ENCODE data around the gene KAT5. TPM values are rescaled to one million over a fixed set of nuclear protein-coding genes. Genes with fewer than 3 reads are reported as not detected.

Gene KAT5
- total RNA-seq, 1 donor from 2014 or later, result 21.0 TPM

GRCh38 chr11:65700399-65700798, 11.7 kb upstream of the KAT5 start:
- no peaks in the 10 kb centered on the region for H3K36me3 ChIP-seq
- H3K9me3 Mint-ChIP-seq, result peaks cover 7% of the 10 kb centered on the region
- H3K27me3 ChIP-seq, result peaks cover 33% of the 10 kb centered on the region
- no peak overlapping the region for H3K27ac Mint-ChIP-seq
- H2AFZ ChIP-seq (replicated peaks), result no peak overlapping the region
- no peak overlapping the region for H3K4me3 ChIP-seq
- no peak overlapping the region for H3K4me2 ChIP-seq
- no peak for DNase-seq (ENCODE audit: low spot score)
- no peaks in the 10 kb centered on the region for H3K36me3 Mint-ChIP-seq
- no peak overlapping the region for H3K4me3 Mint-ChIP-seq
- H3K4me1 ChIP-seq, result no peaks in the 10 kb centered on the region
- no peak for TF ChIP-seq EZH2phosphoT487 (IDR thresholded peaks at IDR 0.05)
- TF ChIP-seq EZH2 (IDR thresholded peaks at IDR 0.05), result no peak
- TF ChIP-seq, protein P1, sequence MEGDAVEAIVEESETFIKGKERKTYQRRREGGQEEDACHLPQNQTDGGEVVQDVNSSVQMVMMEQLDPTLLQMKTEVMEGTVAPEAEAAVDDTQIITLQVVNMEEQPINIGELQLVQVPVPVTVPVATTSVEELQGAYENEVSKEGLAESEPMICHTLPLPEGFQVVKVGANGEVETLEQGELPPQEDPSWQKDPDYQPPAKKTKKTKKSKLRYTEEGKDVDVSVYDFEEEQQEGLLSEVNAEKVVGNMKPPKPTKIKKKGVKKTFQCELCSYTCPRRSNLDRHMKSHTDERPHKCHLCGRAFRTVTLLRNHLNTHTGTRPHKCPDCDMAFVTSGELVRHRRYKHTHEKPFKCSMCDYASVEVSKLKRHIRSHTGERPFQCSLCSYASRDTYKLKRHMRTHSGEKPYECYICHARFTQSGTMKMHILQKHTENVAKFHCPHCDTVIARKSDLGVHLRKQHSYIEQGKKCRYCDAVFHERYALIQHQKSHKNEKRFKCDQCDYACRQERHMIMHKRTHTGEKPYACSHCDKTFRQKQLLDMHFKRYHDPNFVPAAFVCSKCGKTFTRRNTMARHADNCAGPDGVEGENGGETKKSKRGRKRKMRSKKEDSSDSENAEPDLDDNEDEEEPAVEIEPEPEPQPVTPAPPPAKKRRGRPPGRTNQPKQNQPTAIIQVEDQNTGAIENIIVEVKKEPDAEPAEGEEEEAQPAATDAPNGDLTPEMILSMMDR (IDR thresholded peaks at IDR 0.05), result no peak
- H3K27me3 Mint-ChIP-seq (ENCODE audit: insufficient read depth, low read depth), result peaks cover 16% of the 10 kb centered on the region
- no peaks in the 10 kb centered on the region for H3F3A ChIP-seq (ENCODE audit: low read depth)
- no peaks in the 10 kb centered on the region for H3K4me1 Mint-ChIP-seq
- no peak overlapping the region for H3K9ac ChIP-seq
- H3K79me2 ChIP-seq (ENCODE audit: low read depth), result no peaks in the 10 kb centered on the region
- H3K9me3 ChIP-seq (ENCODE audit: low read depth), result no peaks in the 10 kb centered on the region
- H3K27ac ChIP-seq, result no peak overlapping the region
- H4K20me1 ChIP-seq (ENCODE audit: low read depth), result no peaks in the 10 kb centered on the region

- Histone ChIP-seq H3K9ac (no peak overlapping the region), H3K79me2 (ENCODE audit: low read depth) (no peaks in the 10 kb centered on the region), H3K4me3 (no peak overlapping the region), H4K20me1 (ENCODE audit: low read depth) (no peaks in the 10 kb centered on the region), H3K36me3 (no peaks in the 10 kb centered on the region), H3K4me2 (no peak overlapping the region), H3F3A (ENCODE audit: low read depth) (no peaks in the 10 kb centered on the region), H3K4me1 (no peaks in the 10 kb centered on the region), H3K9me3 (ENCODE audit: low read depth) (no peaks in the 10 kb centered on the region), H3K27me3 (peaks cover 41% of the 10 kb centered on the region), H3K27ac (no peak overlapping the region), H2AFZ (replicated peaks) (no peak overlapping the region)
- Mint-ChIP-seq H3K36me3 (no peaks in the 10 kb centered on the region), H3K9me3 (peaks cover 7% of the 10 kb centered on the region), H3K27ac (no peak overlapping the region), H3K4me1 (no peaks in the 10 kb centered on the region), H3K27me3 (ENCODE audit: insufficient read depth, low read depth) (peaks cover 17% of the 10 kb centered on the region), H3K4me3 (no peak overlapping the region)
- DNase-seq (ENCODE audit: low spot score), result no peak
- TF ChIP-seq EZH2 (IDR thresholded peaks at IDR 0.05), result no peak
- TF ChIP-seq, protein P1 (IDR thresholded peaks at IDR 0.05), result no peak
- no peak for TF ChIP-seq EZH2phosphoT487 (IDR thresholded peaks at IDR 0.05)
Observed at GRCh38 chr11:65701686-65702085, 10.4 kb upstream of the KAT5 start.

DNA sequence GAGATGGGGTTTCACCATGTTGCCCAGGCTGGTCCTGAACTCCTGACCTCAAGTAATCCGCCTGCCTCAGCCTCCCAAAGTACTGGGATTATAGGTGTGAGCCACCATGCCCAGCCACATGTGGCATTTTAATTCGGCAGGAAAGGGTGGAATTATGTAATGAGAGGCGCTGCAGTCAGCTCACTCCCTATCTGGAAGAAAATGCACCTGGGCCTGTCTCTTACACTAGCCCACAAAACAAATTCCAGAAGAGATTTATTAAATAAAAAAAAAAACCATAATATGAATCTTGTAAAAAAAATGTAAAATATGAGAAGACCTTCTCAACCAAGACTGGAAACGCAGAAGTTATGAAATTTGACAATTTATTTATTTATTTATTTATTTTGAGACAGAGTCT, 8.2 kb upstream of the KAT5 start:
- TF ChIP-seq EZH2 (IDR thresholded peaks at IDR 0.05) (no peak), EZH2phosphoT487 (IDR thresholded peaks at IDR 0.05) (no peak)
- TF ChIP-seq, protein P1 (IDR thresholded peaks at IDR 0.05), result no peak
- H2AFZ ChIP-seq (replicated peaks), result no peak overlapping the region
- H3K9me3 ChIP-seq (ENCODE audit: low read depth), result no peaks in the 10 kb centered on the region
- Mint-ChIP-seq H3K36me3 (no peaks in the 10 kb centered on the region), H3K4me3 (no peak overlapping the region), H3K9me3 (peaks cover 10% of the 10 kb centered on the region), H3K4me1 (no peaks in the 10 kb centered on the region), H3K27ac (no peak overlapping the region), H3K27me3 (ENCODE audit: insufficient read depth, low read depth) (peaks cover 19% of the 10 kb centered on the region)
- no peaks in the 10 kb centered on the region for H3K79me2 ChIP-seq (ENCODE audit: low read depth)
- no peak overlapping the region for H3K27ac ChIP-seq
- H4K20me1 ChIP-seq (ENCODE audit: low read depth), result no peaks in the 10 kb centered on the region
- H3K4me2 ChIP-seq, result no peak overlapping the region
- no peak overlapping the region for H3K4me3 ChIP-seq
- peaks cover 49% of the 10 kb centered on the region for H3K27me3 ChIP-seq
- no peaks in the 10 kb centered on the region for H3F3A ChIP-seq (ENCODE audit: low read depth)
- H3K4me1 ChIP-seq, result no peaks in the 10 kb centered on the region
- no peak overlapping the region for H3K9ac ChIP-seq
- DNase-seq (ENCODE audit: low spot score), result no peak
- H3K36me3 ChIP-seq, result no peaks in the 10 kb centered on the region
